CD4-positive, alpha-beta T cell treated with Interleukin-10 for 1 hour (primary cell): ENCODE measurements around the gene HOXD11.

Source experiments
- DNase-seq: peaks from one replicate; pipeline ENCODE4 v3.0.0-alpha.2; 2020

The HOXD11 gene

GRCh38 chr2:176094349-176094748 is 12.7 kb upstream of the HOXD11 start:
- no peak for DNase-seq

DNA sequence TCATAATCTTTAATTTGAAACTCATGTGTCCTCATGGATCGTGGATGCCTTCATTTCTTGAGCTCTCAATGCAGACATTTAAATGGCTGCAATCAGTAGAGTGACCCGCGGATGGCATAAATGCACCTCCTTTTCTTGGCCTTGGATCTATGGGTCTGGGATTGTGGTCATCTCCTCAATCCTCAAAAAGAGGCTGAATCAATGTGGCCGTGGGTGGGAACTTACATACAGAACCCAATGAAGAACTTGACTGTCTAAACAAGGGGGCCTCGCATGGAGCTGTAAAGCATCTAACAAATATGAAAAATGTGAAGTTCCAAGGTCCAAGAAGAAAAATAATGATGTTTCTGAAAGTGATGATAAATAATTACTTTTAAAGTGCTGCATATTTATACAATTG is 11.7 kb upstream of the HOXD11 start:
- DNase-seq, result no peak

DNA sequence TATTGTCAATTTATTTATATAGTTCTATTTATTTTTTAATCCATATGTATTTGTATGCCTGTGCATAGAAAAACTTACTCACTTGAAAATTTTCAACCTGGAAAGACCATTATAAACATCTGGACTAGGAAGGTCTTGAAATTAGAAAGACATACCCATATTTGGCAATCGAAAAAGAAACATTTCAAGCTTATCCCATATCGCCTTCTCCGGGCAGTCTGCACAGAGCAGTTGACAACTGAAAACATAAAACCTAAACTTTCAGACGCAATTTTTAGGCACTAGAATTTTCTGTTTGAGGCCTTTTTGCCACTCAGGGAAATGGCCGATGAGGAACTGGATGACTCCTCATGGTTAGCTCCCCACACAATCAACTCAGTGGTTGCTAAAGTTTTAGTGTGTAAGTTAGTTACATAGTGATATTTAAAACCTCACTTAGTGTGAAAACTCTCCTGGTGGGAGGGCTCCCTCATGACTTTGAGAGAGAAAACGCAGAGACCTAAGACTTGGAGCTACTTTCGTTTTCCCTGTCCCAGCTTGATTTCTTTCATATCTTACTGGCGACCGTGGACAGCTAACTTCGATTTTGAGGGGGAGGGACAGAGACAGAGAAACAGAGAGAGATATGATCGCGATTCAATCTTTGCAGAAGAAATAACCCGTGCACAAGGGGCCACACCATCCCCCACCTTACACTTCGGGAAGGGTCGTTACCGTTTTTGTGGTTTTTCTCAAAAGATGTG is 10.7 kb upstream of the HOXD11 start:
- DNase-seq, result no peak

GRCh38 chr2:176096986-176097819 is 9.9 kb upstream of the HOXD11 start:
- peak; percentile 63 for DNase-seq

DNA sequence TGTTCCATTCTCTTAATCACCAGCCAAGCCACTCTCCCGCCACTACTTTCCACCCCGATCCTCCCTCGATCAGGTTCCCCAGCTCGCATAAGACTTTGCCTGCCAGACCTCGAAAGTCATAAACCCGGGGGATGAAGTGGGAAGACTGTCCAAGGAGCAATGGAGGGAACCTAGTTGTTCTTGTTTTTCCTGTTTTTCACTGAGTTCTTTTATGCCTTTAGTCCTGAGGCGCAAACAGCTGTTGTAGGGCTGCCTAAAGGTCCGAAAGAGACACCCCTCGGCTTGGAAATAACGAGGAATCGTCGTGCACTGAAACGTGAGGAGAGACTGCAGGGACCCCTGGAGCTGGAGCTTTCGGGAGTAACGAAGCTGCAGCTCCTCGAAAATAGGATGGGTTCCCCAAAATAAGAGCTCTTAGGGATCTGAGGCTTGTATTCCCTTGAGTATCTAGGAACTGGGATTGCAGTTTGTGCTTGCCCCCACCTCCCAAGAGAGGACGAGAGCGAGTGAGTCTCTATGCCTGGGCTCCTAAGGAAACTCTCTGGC is 9.2 kb upstream of the HOXD11 start:
- DNase-seq, result no peak

GRCh38 chr2:176098366-176099158 is 8.5 kb upstream of the HOXD11 start:
- DNase-seq, result no peak

GRCh38 chr2:176099159-176099727 is 7.8 kb upstream of the HOXD11 start:
- no peak for DNase-seq

GRCh38 chr2:176099728-176100546 is 7.1 kb upstream of the HOXD11 start, which contains the start of gene HOXD12:
Gene HOXD12 (plus strand): TSS chr2:176099795. CDS start chr2:176099802, 7 bp downstream.
- no peak for DNase-seq

GRCh38 chr2:176100547-176101140 is 6.4 kb upstream of the HOXD11 start:
- no peak for DNase-seq

DNA sequence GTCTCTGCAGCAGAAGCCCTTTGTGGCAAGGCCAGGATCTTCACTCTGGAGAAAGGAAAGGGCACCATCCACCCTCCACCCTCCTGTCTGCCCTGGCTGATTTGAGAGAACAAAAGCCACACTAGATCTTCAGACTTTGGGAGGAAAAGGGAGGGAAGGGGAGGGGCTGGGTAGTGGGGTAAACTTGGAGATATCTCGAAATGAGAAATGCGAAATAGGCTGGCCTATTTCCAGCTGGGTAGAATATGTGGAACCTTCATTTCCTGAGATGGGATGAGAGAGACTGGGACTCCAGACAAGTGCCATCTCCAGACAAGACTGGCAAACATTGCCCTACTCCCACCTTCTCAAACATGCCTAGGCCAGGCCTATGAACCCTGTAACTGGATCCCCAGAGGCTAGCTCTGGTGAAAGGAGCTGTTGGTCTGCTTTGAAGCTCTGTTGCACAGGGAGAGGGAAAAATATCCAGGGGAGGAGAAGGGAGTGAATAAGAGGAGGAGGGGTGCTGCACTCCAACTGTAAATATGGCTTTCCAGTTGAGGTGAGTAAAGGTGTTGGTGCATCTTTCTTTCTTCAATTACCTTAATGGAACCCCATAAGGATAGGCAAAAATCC is 5.8 kb upstream of the HOXD11 start:
- no peak for DNase-seq

GRCh38 chr2:176101842-176102241 is 5.2 kb upstream of the HOXD11 start:
- DNase-seq, result no peak

DNA sequence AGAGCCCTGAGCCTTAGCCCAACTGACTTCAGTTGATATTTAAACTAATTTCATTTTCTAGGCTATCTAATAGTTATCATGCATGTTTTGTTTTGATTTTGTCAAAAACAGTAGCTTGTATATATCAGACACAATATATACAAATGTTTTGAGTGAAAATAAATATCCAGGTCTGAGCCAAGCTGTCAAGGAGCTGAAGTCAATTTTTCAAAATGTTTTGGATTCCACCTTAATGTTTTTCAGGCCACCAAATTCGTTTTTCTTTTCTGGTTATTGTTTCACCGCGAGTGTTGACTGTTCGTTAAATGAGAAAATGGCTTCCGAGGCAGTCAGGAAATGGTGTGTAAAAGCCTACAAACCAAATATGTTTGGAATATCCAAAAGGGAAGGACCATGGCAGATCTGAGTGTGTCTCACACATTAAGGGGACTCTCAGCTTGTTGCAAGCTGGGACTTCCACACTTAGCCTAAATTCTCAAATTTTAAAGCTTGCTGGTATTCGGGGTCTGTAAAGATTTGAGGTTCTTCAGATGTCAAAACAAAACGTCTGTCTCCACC is 4.7 kb upstream of the HOXD11 start:
- no peak for DNase-seq

DNA sequence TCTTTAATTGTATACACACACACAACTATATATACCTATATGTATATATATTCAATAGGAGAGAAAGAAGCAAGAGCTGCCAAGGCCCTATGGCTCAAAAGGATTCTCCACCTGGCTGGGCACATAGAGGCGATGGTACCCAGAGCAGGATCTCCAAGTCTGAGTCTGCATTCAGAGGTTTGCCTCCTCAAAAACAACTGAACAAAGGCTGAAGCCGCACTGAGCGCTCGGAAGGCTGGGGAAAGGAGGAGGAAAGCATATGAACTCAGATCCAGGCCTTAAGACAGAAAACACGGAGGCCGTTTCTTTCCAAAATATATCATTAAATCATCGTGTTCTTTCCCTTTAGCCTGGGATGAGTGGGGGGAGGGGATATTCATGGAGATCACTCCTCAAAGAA is 3.9 kb upstream of the HOXD11 start:
- DNase-seq, result no peak

DNA sequence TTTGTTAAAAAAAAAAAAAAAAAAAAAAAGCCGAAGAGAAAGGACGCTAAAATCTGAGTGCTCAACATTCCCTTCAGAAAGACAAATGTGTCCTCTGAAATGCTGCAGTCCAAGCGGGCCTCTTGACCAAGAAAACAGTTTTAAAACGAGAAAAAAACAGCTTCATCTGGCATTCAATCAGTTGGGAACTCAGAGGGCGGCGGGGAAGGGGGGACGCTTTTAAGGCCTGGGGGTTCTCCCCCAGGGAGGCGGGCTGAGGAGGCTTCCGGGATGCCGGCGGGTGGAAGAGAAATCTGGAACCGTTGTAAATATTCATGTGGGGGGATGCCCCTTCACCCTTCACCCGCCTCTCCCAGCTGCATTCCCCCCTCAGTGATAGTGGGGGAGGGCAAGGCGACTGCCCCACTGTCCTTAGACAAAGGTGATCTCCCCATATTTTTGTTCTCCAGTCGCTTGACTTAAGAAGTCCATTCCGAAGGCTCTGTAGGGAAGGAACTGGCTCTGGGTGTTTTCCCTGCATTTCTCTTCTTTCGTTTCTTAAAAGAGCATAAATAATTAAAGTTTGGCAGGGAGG is 3.3 kb upstream of the HOXD11 start:
- DNase-seq, result no peak

DNA sequence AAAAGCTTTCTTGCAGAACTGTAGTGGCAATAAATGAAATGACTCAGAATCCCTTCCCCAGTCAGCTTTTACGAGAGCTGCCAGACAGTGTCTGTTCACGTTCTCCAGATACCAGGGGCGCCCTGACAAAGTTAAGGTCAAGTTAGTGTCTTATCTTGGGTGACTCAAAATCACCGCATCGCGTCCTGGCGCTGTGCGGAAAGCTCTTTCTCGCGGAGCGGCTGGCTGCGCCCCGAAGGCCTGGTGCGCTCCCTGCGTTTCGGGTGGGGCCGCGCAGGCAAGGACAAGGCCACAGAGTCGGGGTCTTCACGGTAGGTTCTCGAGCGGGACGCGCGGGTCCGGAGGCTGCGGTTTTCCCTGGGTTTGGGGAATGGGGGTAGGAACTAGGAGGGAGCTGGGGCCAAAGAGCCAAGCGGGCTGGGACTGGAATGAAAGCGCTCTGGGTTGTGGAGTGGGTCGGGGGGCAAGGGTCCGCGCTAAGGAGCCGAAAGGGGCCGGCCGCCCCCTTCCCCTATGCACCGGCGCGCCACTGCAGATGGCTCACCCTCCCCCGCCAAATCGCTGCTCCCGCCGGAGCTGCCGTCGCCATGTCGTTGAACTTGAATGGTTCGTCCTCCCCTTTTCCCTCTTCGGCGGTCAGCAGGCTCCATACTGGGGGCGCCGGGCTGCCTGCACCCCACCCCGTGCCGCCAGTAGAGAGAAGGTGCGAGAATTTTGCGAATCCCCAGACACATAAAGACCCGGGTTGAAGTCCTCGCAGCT is 2.6 kb upstream of the HOXD11 start:
- DNase-seq, result no peak

GRCh38 chr2:176105078-176105729 is 1.9 kb upstream of the HOXD11 start:
- no peak for DNase-seq

- DNase-seq, result no peak
These were observed 1.1 kb upstream of the HOXD11 start for GRCh38 chr2:176105730-176106580.

DNA sequence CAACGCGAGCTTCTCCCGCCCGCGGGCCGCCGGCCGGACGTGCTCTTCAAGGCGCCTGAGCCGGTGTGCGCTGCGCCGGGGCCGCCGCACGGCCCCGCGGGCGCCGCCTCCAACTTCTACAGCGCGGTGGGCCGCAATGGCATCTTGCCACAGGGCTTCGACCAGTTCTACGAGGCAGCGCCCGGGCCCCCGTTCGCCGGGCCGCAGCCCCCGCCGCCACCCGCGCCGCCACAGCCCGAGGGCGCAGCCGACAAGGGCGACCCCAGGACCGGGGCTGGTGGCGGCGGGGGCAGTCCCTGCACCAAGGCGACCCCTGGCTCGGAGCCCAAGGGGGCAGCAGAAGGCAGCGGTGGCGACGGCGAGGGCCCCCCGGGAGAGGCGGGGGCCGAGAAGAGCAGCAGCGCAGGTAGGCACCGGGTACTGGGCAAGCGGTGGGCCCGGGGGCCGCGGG is 676 bp downstream of the HOXD11 start:
- no peak for DNase-seq
